ENCODE data around the gene SRRM1.
"Not testable (repeated sequence)": the region's sequence is repeated elsewhere in the genome, so short reads cannot be mapped to it uniquely, and the experiment has no call there.

SRRM1 gene

DNA sequence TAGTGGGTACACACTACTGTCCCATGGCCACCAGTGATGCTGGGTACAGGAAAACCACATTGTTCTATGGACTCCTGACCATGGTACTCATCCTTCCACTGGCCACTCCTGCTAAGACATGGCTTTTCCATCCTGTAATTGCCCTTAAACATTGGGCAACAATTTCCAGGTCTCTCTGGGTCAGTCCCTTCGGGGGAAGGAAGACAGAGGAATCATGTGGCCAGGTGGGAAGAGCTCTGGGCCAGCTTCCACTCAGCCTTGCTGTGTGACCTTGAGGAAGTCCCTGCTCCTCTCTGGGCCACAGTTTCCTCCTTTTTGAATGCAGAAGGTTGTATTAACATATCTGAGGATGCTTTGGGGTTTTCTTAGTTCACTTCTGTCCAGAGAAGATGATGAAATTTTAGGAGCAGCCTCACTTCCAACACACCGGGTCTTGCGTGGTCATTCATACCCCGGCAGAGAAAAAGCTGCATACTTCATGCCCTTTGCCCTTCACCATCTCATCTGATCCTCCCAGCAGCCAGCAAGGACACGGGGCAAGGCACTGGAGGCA lies 50.8 kb downstream of the SRRM1 start:
- DNase-seq, result no peak

GRCh38 chr1:24694380-24694843 lies 51.3 kb downstream of the SRRM1 start:
- no peak for DNase-seq

- no peak for DNase-seq
Measured at GRCh38 chr1:24695202-24695974, 52.3 kb downstream of the SRRM1 start.

DNA sequence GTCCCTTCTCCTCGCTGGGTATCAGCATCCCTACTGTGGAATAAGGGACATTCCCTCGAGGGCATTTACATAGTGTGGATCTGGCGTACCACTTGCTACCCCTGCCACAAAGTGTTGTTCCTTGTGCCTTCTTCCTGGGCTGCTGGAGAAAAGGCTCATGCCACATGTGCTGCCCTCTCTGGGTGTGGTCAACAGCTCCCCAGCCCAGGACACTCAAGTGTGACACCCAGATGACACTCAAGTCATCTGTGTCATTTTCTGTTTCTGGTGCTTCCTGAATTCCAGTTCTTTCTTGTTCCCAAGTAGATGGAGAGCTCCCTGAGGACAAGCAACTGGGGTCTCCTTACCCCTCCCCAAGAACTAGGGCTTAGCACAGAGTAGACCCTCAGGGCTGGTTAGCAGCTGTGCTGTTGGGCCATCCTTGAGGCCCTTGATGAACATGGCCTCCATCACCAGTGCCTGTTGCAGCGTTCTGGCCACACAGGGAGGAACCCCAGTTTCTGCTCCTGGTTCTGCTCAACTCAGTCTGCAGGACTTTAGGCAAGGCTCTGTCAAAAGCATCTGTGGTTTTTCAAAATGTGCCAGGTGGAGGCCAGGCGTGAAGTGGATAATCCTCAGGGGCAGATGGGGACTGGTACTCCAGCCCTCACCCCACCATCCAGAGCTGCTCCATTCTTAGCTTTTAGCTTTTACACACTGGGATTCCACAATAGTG lies 53.1 kb downstream of the SRRM1 start:
- no peak for DNase-seq

- no peak for DNase-seq
Measured at GRCh38 chr1:24696756-24697330, 53.7 kb downstream of the SRRM1 start.

GRCh38 chr1:24697453-24698001 lies 54.4 kb downstream of the SRRM1 start:
- not testable (repeated sequence) for DNase-seq

DNA sequence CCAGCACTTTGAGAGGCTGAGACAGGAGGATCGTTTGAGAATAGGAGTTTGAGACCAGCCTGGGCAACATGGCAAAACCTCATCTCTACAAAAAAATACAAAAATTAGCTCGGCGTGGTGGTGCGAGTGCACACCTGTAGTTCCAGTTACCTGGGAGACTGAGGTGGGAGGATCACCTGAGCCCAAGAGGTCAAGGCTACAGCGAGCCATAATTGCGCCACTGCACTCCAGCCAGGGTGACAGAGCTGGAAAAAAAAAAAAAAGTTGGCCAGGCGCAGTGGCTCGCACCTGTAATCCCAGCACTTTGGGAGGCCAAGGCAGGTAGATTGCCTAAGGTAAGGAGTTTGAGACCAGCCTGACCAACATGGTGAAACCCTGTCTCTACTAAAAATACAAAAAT lies 55.2 kb downstream of the SRRM1 start:
- not testable (repeated sequence) for DNase-seq

DNA sequence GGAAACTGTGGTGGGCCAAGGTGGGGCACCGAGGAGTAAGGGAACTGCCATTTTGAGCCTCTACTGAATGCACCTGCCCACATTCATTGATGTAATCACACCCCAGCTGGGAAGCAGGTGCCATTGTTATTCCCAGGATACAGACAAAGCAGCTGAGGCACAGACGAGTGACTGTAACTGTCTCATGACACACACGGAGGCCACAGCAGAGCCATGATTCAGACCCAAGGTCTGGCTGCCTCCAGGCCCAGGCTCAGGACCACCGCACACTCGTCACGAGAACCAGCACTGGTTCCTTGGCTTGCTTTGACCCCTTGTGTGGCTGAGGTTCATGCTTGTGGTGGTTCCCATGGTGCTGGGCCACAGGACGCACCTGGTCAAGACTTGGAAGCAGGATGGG lies 56.5 kb downstream of the SRRM1 start:
- DNase-seq, result no peak

DNA sequence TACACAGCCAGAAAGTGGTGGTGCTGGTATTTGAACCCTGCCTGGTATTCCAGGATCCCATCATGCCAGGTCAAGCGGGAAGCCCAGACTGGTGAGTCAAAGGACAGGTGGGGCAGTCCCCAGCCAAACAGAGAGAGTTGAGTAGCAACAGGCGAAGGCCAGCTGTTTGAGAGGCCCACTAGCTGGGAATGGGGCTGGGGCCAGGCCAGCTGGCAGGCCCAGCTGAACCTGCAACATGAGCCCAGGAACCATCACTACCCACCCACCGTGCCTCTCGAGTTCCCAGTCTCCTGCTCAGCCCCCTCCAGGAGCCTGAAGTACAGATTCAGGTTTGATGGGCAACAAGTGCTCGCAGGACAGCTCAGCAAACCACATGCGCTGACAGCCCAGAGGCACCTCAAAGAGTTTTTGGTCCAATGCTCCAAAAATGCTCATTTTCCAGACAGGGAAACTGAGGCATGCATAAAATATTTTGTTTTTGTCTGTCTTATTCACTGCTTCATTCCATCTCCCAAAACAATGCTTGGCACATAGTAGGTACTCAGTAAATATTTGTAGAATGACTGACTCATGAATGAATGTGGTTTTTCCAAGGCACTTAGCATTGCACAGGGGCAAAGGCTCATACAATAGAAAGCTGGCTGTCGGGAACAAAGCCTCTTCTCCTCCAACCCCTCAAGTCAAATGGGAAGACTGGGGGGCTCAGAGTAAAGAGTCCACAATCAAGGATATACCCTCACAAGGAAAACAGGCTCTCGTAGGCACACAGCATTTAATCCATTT lies 59.6 kb downstream of the SRRM1 start:
- DNase-seq, result no peak

DNA sequence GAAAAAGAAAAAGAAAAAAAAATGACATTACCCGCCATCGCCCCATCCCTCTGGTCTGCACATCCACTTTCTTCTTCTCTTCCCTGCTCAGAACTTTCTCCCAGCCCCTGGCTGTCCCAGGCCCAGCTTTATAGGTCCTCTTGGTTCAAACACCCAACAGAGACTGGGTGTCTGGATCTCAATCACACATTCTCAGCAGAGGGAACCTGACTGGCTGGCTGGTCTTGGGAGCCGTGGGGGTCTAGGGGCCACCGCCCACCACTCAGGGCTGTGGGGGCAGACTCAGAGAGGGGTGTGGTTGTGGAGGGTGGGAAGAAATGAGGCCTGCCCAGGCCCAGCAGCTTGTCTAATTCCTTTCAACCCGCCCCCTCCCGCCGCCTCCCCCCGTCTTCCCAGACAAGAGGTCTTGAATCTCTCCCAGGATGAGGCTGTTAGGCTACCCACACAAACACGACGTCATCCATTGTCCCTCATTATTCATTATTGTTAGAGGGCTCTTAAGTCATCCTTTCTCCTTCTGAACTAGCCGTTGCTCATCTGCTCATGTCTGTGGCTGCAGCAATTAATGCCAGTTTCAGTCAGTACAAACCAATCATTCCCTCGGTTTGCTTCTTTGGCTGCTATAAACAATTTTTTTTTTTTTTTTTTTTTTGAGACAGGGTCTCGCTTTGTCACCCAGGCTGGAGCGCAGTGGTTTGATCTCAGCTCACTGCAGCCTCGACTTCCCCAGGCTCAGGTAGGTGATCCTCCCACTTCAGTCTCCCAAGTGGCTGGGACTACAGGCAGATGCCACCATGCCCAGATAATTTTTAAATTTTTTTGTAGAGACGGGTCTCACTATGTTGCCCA lies 61.5 kb downstream of the SRRM1 start:
- DNase-seq, result peak in 37 of 51 donors; percentile 2 to 81 (median 38)

GRCh38 chr1:24705260-24706073 lies 62.4 kb downstream of the SRRM1 start:
- DNase-seq, result peak in 48 of 51 donors; percentile 3 to 88 (median 61)

DNA sequence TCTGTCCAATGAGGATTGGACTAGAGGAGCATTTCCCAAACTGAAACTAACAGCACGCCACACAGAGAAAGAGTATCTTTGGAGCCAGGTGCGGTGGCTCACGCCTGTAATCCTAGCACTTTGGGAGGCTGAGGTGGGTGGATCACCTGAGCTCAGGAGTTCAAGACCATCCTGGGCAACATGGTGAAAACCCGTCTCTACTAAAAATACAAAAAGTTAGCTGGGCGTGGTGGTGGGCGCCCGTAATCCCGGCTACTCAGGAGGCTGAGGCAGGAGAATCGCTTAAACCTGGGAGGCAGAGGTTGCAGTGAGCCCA lies 62.9 kb downstream of the SRRM1 start:
- not testable (repeated sequence) for DNase-seq

DNA sequence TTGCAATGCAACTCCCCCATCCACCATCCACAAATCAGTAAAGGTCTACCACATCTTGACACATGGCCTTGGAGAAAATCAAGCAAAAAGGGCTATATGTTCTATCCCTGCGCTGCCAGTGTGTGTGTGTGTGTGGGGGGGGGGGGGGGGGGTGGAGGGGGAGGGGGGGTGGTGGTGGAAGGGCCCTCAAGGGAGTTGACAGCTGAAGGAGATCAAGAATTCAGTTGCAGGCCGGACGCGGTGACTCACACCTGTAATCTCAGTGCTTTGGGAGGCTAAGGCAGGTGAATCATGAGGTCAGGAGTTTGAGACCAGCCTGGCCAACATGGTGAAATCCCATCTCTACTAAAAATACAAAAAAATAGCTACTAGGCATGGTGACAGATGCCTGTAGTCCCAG lies 64.6 kb downstream of the SRRM1 start:
- no peak for DNase-seq

GRCh38 chr1:24708938-24709337 lies 65.8 kb downstream of the SRRM1 start:
- no peak for DNase-seq

- no peak for DNase-seq
Measured at GRCh38 chr1:24709791-24710441, 66.8 kb downstream of the SRRM1 start.

DNA sequence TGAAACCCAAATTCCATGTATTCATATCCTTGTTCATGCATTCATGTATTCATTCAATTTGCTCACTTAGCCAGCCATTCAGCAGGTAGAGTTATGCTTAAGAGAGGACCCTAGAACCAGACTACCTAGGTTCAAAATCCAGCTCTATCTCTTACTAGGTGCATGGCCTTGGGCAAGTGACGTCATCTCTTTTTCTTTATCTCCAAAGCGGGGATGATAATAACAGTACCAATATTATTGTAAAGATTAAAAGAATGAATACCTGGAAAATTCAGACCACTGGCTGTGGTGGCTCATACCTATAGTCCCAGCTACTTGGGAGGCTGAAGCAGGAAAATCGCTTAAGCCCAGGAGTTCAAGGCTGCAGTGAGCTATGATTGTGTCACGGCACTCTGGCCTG lies 68.2 kb downstream of the SRRM1 start:
- DNase-seq, result no peak

- DNase-seq, result no peak
Measured at GRCh38 chr1:24713176-24713575, 70.1 kb downstream of the SRRM1 start.

- DNase-seq, result no peak
Measured at GRCh38 chr1:24713736-24714135, 70.6 kb downstream of the SRRM1 start.
